ENCODE results near the gene ELMOD2.

DNA sequence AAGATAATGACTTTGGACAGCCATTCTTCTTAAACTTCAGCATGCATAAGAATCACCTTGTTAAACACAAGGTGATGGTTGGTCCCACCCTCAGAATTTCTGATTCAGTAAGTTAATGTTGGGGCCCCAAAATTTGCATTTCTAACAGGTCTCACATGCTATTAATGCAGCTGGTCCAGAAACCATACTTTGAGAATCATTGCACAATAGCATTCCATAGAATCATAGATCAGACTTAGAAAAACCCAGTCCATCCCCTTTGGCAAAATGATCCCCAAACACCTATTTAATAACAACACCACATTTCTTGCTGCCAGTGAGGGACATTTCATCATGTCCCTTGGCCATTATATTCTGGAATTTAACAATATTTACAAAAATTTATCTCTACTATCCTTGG lies 19.7 kb upstream of the ELMOD2 start:
- no peak for TF ChIP-seq POLR2A (IDR thresholded peaks at IDR 0.05)
- TF ChIP-seq, protein P1, sequence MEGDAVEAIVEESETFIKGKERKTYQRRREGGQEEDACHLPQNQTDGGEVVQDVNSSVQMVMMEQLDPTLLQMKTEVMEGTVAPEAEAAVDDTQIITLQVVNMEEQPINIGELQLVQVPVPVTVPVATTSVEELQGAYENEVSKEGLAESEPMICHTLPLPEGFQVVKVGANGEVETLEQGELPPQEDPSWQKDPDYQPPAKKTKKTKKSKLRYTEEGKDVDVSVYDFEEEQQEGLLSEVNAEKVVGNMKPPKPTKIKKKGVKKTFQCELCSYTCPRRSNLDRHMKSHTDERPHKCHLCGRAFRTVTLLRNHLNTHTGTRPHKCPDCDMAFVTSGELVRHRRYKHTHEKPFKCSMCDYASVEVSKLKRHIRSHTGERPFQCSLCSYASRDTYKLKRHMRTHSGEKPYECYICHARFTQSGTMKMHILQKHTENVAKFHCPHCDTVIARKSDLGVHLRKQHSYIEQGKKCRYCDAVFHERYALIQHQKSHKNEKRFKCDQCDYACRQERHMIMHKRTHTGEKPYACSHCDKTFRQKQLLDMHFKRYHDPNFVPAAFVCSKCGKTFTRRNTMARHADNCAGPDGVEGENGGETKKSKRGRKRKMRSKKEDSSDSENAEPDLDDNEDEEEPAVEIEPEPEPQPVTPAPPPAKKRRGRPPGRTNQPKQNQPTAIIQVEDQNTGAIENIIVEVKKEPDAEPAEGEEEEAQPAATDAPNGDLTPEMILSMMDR (IDR thresholded peaks at IDR 0.05): no peak
